ENCODE measurements around the gene CPT1B. TPM values are rescaled to one million over a fixed set of nuclear protein-coding genes. Genes with fewer than 3 reads are reported as not detected.

The CPT1B gene
- total RNA-seq, 1 donor from 2014 or later, result 11.5 TPM

Other genes starting within 250 kb of the CPT1B start
- gene PPP6R2, start 235.1 kb downstream of the CPT1B start, total RNA-seq, result 65.8 and 74.8 TPM in 2 replicates
- 121 and 127 TPM in 2 replicates for gene SBF1, start 103.4 kb downstream of the CPT1B start, total RNA-seq
- gene ADM2, start 96.9 kb downstream of the CPT1B start, total RNA-seq, result 0.67 and 1.6 TPM in 2 replicates
- gene MIOX, start 91.6 kb downstream of the CPT1B start, total RNA-seq, result not detected in 2 replicates
- gene LMF2, start 70.7 kb downstream of the CPT1B start, total RNA-seq, result 41.3 and 46.6 TPM in 2 replicates
- 21.6 and 25.3 TPM in 2 replicates for gene NCAPH2, start 70.2 kb downstream of the CPT1B start, total RNA-seq
- gene SCO2, start 52.8 kb downstream of the CPT1B start, total RNA-seq, result 0.68 and 1.6 TPM in 2 replicates
- gene TYMP, start 48.4 kb downstream of the CPT1B start, total RNA-seq, result 1.7 and 2.1 TPM in 2 replicates
- gene KLHDC7B, start 32.5 kb downstream of the CPT1B start, total RNA-seq, result not detected in 2 replicates
- not detected in 2 replicates for gene SYCE3, start 15.5 kb downstream of the CPT1B start, total RNA-seq
- 42.7 and 47.0 TPM in 2 replicates for gene CHKB, start 4.4 kb upstream of the CPT1B start, total RNA-seq
- 0.16 and 0.36 TPM in 2 replicates for gene MAPK8IP2, start 22.4 kb upstream of the CPT1B start, total RNA-seq
- 30.5 and 37.4 TPM in 2 replicates for gene ARSA, start 49.7 kb upstream of the CPT1B start, total RNA-seq
- 0.32 and 0.47 TPM in 2 replicates for gene SHANK3, start 94.4 kb upstream of the CPT1B start, total RNA-seq
- not detected in 2 replicates for gene ACR, start 159.8 kb upstream of the CPT1B start, total RNA-seq
- gene RABL2B, start 205.2 kb upstream of the CPT1B start, total RNA-seq, result 8.8 and 9.8 TPM in 2 replicates